Mammary microvascular endothelial cell (primary cell): ENCODE measurements around the gene AK6. TPM values are rescaled to one million over a fixed set of nuclear protein-coding genes. Genes with fewer than 3 reads are reported as not detected.

Experiments used
- total RNA-seq: library from RNA; depleted of rRNA; stranded (reverse); fragments of >200 nt; gene quantifications from 2 replicates; pipeline ENCODE4 v1.2.3, GENCODE V29; 2015

The AK6 gene
- 23.1 and 24.6 TPM in 2 replicates for total RNA-seq

GRCh38 chr5:69369340-69370121 is at the start of gene AK6, which contains the start of the genes RAD17 and TAF9:
Gene AK6, minus strand, starts transcription at chr5:69369520. Its CDS starts 30 bp downstream, at chr5:69369490.
Gene RAD17, plus strand, starts transcription at chr5:69369818. Its CDS starts 2,391 bp downstream, at chr5:69372209.
Gene TAF9, minus strand, starts transcription at chr5:69369520. Its CDS starts 3,783 bp downstream, at chr5:69365737.

GRCh38 chr5:69414885-69415583 is 45.7 kb upstream of the AK6 start, which contains the start of gene MARVELD2:
Gene MARVELD2, plus strand, starts transcription at chr5:69415116. Its CDS starts 4,270 bp downstream, at chr5:69419386.

Other genes starting within 250 kb of the AK6 start
- gene CCNB1, start 202.4 kb downstream of the AK6 start, total RNA-seq, result 192 and 237 TPM in 2 replicates
- 22.0 and 24.7 TPM in 2 replicates for gene CENPH, start 179.9 kb downstream of the AK6 start, total RNA-seq
- 48.6 and 49.0 TPM in 2 replicates for gene CDK7, start 134.6 kb downstream of the AK6 start, total RNA-seq
- gene CCDC125, start 36.7 kb downstream of the AK6 start, total RNA-seq, result 2.8 and 3.9 TPM in 2 replicates
- 63.5 and 85.8 TPM in 2 replicates for gene TAF9, start within 50 bp of the AK6 start, total RNA-seq
- 11.9 TPM in 2 replicates for gene RAD17, start 298 bp upstream of the AK6 start, total RNA-seq
- gene MARVELD2, start 45.6 kb upstream of the AK6 start, total RNA-seq, result 1.6 and 2.3 TPM in 2 replicates
- 0.53 and 3.3 TPM in 2 replicates for gene OCLN, start 123.3 kb upstream of the AK6 start, total RNA-seq
- 20.6 TPM in 2 replicates for gene GTF2H2C, start 190.7 kb upstream of the AK6 start, total RNA-seq